Colonic mucosa (tissue), 4 donors: ENCODE data around the gene LINGO1. TPM values are rescaled to one million over a fixed set of nuclear protein-coding genes. Genes with fewer than 3 reads are reported as not detected.

Experiments
- DNase-seq: peaks from one replicate; pipeline ENCODE4 v3.0.0-alpha.2; 2020
- H3K27ac ChIP-seq: fragments of 200-600 bp; one replicate; pipeline ENCODE4 v1.8.0; 2021
- H3K27me3 ChIP-seq: fragments of 200-600 bp; one replicate; pipeline ENCODE4 v1.8.0; 2021
- H3K36me3 ChIP-seq: fragments of 200-600 bp; one replicate; pipeline ENCODE4 v1.8.0; 2021
- H3K4me1 ChIP-seq: fragments of 200-600 bp; one replicate; pipeline ENCODE4 v1.8.0; 2021; ENCODE audit warnings: mild to moderate bottlenecking
- H3K4me3 ChIP-seq: fragments of 200-600 bp; one replicate; pipeline ENCODE4 v1.8.0; 2021
- H3K9ac ChIP-seq, 2 donors: one replicate each; pipeline ENCODE4 v1.7.0; 2013; ENCODE audit warnings: control low read depth in 2 of 2, low read depth in 2 of 2, low read length in 2 of 2
- H3K9me3 ChIP-seq: fragments of 200-600 bp; one replicate; pipeline ENCODE4 v1.8.0; 2021
- intact Hi-C: fragments of 100-400 bp; cut with DNase I; formaldehyde crosslinking; loops from one replicate; pipeline ENCODE4 v1.14.1; 2022
- total RNA-seq, 2 donors: library from RNA; stranded (reverse); fragmentation: NEBNext Ultra II Directional in 1 of 2; extraction: Animal tissue kit (Norgen Biotek cat#: 25700) in 1 of 2; gene quantifications; one replicate each; pipeline ENCODE4 v1.2.1, GENCODE V29; 2021
- TF ChIP-seq, protein P1 (sequence below): fragments of 200-600 bp; IDR thresholded peaks from one replicate; pipeline ENCODE4 v1.8.0; 2022; ENCODE audit warnings: antibody characterized with exemption, mild to moderate bottlenecking
- donor health status: healthy.
- donor health status: DM: no; HTN: no; CAD: no.
- donor health status: DM: no; HTN: no; CAD: no.

Gene LINGO1
- total RNA-seq, 2 donors from 2014 or later: 0.79 to 1.1 TPM

- no peak overlapping the region for H3K9ac ChIP-seq
- H3K27me3 ChIP-seq: no peaks in the 10 kb centered on the region
- H3K36me3 ChIP-seq: no peaks in the 10 kb centered on the region
- no peak overlapping the region for H3K27ac ChIP-seq
- H3K4me1 ChIP-seq: peaks cover 13% of the 10 kb centered on the region
- no peak for DNase-seq
- TF ChIP-seq, protein P1, sequence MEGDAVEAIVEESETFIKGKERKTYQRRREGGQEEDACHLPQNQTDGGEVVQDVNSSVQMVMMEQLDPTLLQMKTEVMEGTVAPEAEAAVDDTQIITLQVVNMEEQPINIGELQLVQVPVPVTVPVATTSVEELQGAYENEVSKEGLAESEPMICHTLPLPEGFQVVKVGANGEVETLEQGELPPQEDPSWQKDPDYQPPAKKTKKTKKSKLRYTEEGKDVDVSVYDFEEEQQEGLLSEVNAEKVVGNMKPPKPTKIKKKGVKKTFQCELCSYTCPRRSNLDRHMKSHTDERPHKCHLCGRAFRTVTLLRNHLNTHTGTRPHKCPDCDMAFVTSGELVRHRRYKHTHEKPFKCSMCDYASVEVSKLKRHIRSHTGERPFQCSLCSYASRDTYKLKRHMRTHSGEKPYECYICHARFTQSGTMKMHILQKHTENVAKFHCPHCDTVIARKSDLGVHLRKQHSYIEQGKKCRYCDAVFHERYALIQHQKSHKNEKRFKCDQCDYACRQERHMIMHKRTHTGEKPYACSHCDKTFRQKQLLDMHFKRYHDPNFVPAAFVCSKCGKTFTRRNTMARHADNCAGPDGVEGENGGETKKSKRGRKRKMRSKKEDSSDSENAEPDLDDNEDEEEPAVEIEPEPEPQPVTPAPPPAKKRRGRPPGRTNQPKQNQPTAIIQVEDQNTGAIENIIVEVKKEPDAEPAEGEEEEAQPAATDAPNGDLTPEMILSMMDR: no peak
- intact Hi-C loops: no loop called here
- H3K4me3 ChIP-seq: no peak overlapping the region
- H3K9me3 ChIP-seq: no peaks in the 10 kb centered on the region
Observed at GRCh38 chr15:77604973-77605372, 27.7 kb downstream of the LINGO1 start.

GRCh38 chr15:77603611-77604336 is 28.9 kb downstream of the LINGO1 start:
- Histone ChIP-seq H3K4me1 (peaks cover 12% of the 10 kb centered on the region), H3K9me3 (no peaks in the 10 kb centered on the region), H3K27me3 (no peaks in the 10 kb centered on the region), H3K36me3 (no peaks in the 10 kb centered on the region), H3K4me3 (no peak overlapping the region), H3K9ac (no peak overlapping the region), H3K27ac (no peak overlapping the region)
- TF ChIP-seq, protein P1: no peak
- no peak for DNase-seq
- intact Hi-C loops: no loop called here

DNA sequence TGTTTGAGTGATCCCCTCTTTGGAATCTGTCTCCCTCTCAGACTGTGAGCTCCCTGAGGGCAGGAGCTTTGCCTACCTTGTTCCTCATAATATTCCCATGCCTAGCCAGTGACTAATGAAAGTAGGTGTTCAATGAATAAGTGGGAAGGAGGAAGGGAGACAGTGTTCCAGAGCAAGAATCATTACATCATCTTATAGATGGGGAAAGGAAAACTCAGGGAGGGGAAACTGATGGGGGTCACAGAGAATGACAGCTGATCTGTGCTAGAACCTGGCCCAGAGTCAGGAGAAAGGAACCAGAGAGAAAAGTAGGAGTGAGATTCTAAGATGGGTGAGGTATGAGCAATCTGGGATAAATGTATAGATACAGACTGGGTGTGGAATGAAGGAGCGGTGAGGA is 29.9 kb downstream of the LINGO1 start:
- intact Hi-C loops: no loop called here
- Histone ChIP-seq H3K9ac (no peak overlapping the region), H3K27me3 (no peaks in the 10 kb centered on the region), H3K4me1 (peaks cover 12% of the 10 kb centered on the region), H3K9me3 (no peaks in the 10 kb centered on the region), H3K27ac (no peak overlapping the region), H3K4me3 (no peak overlapping the region), H3K36me3 (no peaks in the 10 kb centered on the region)
- DNase-seq: no peak
- TF ChIP-seq, protein P1: no peak

DNA sequence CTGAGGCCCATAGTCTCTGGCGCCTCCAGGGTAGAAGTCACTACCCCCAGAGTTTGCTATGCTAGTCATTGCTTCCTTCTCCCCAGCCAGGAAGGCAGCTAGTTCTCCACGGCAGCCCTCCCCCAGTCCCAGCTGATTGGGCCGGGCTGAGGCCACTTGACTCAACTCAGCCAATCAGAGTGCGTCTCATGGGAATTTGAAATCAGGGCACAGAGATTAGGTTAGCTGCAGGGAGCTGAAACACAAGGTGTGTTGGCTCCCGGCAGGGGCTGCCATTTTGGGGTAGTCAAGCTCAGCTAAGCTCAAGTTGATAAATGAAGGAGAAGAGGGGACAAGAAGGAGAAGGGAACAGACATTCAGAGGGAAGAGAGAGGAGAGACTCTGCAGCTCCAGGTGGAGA is 32.8 kb downstream of the LINGO1 start:
- no peak overlapping the region for H3K4me3 ChIP-seq
- no peaks in the 10 kb centered on the region for H3K27me3 ChIP-seq
- H3K9me3 ChIP-seq: no peaks in the 10 kb centered on the region
- DNase-seq: peak; percentile 61
- no peaks in the 10 kb centered on the region for H3K36me3 ChIP-seq
- TF ChIP-seq, protein P1: no peak
- H3K4me1 ChIP-seq: no peaks in the 10 kb centered on the region
- intact Hi-C loops: no loop called here
- no peak overlapping the region for H3K27ac ChIP-seq
- H3K9ac ChIP-seq: no peak overlapping the region

DNA sequence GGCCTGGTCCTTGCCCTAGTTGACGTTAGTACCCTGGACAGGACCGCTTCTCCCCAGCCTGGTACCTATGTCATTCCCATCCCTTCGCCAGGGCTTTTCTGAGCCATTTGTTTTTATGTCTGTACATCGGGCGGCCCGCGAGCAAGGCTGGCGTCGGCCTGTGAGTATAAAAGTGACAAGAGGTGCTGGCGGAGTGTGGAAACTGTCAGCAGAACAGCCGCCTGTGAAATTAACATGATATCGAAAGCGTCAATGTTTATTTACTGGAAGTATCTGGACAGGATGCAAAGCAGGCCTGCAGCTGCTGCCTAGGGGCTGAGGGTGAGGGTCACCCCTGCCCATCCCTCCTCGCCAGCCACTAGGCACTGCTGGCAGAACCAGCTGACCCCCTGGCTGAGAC is 33.4 kb downstream of the LINGO1 start:
- Histone ChIP-seq H3K9ac (no peak overlapping the region), H3K36me3 (no peaks in the 10 kb centered on the region), H3K4me3 (no peak overlapping the region), H3K27ac (no peak overlapping the region), H3K9me3 (no peaks in the 10 kb centered on the region), H3K4me1 (no peaks in the 10 kb centered on the region), H3K27me3 (no peaks in the 10 kb centered on the region)
- no peak for DNase-seq
- intact Hi-C loops: no loop called here
- TF ChIP-seq, protein P1: no peak
